ENCODE results near the gene SH2B3.

SH2B3 gene

GRCh38 chr12:111407377-111408115, 1.8 kb downstream of the SH2B3 start:
- H3K27ac ChIP-seq: no peak overlapping the region
- TF ChIP-seq ZFX (IDR thresholded peaks at IDR 0.05) (no peak), CTCF (conservative IDR thresholded peaks at IDR 0.05) (no peak)

GRCh38 chr12:111408116-111408440, 2.4 kb downstream of the SH2B3 start:
- no peak overlapping the region for H3K27ac ChIP-seq
- TF ChIP-seq CTCF (conservative IDR thresholded peaks at IDR 0.05) (no peak), ZFX (IDR thresholded peaks at IDR 0.05) (no peak)

GRCh38 chr12:111408686-111409402, 3.1 kb downstream of the SH2B3 start:
- TF ChIP-seq ZFX (IDR thresholded peaks at IDR 0.05): no peak
- no peak for TF ChIP-seq CTCF (conservative IDR thresholded peaks at IDR 0.05)
- H3K27ac ChIP-seq: no peak overlapping the region

- H3K27ac ChIP-seq: no peak overlapping the region
- TF ChIP-seq ZFX (IDR thresholded peaks at IDR 0.05) (no peak), CTCF (conservative IDR thresholded peaks at IDR 0.05) (no peak)
These were observed 3.7 kb downstream of the SH2B3 start for GRCh38 chr12:111409403-111409779.

GRCh38 chr12:111409780-111410430, 4.2 kb downstream of the SH2B3 start:
- TF ChIP-seq ZFX (IDR thresholded peaks at IDR 0.05): no peak
- no peak for TF ChIP-seq CTCF (conservative IDR thresholded peaks at IDR 0.05)
- H3K27ac ChIP-seq: no peak overlapping the region

- H3K27ac ChIP-seq: no peak overlapping the region
These were observed 4.9 kb downstream of the SH2B3 start for GRCh38 chr12:111410431-111411184.

More at GRCh38 chr12:111410431-111411184, 4.9 kb downstream of the SH2B3 start:
- no peak for TF ChIP-seq ZFX (IDR thresholded peaks at IDR 0.05)
- TF ChIP-seq CTCF (conservative IDR thresholded peaks at IDR 0.05): no peak
